Neural crest cell (in vitro differentiated cells): ENCODE results near the gene KRT14. TPM values are rescaled to one million over a fixed set of nuclear protein-coding genes. Genes with fewer than 3 reads are reported as not detected.
A peak's percentile ranks its signal among the peaks of the same experiment; 100 is the strongest.
"Not testable (repeated sequence)": the region's sequence is repeated elsewhere in the genome, so short reads cannot be mapped to it uniquely, and the experiment has no call there.

Experiments
- DNase-seq: peaks from one replicate; pipeline ENCODE4 v3.0.0; 2021; ENCODE audit warnings: low read depth, mixed read lengths, low spot score
- H3K27ac Mint-ChIP-seq: one replicate; pipeline ENCODE4 v1.8.0; 2021; ENCODE audit warnings: mild to moderate bottlenecking, mixed read lengths; ENCODE audit not compliant: unreplicated experiment
- H3K27me3 Mint-ChIP-seq: 2 replicates; pipeline ENCODE4 v1.8.0; 2021; ENCODE audit warnings: low read depth, mild to moderate bottlenecking, mixed read lengths
- H3K36me3 Mint-ChIP-seq: 2 replicates; pipeline ENCODE4 v1.8.0; 2021; ENCODE audit warnings: low read depth, mild to moderate bottlenecking, mixed read lengths
- H3K4me1 Mint-ChIP-seq: 2 replicates; pipeline ENCODE4 v1.8.0; 2021; ENCODE audit warnings: mixed read lengths
- H3K4me3 Mint-ChIP-seq: one replicate; pipeline ENCODE4 v1.8.0; 2021; ENCODE audit warnings: mild to moderate bottlenecking, mixed read lengths
- H3K9me3 Mint-ChIP-seq: 2 replicates; pipeline ENCODE4 v1.8.0; 2021; ENCODE audit warnings: mixed read lengths
- CTCF ChIP-seq: fragments of 200-600 bp; sonication (generic); conservative IDR thresholded peaks from 2 replicates; pipeline ENCODE4 v1.5.0; 2021; ENCODE audit warnings: antibody characterized with exemption, mild to moderate bottlenecking
- total RNA-seq: library from RNA; stranded (reverse); gene quantifications from 2 replicates; pipeline ENCODE4 v1.2.1, GENCODE V29; 2021

Gene KRT14
- total RNA-seq, 1 donor from 2014 or later = not detected

- no peaks in the 10 kb centered on the region for H3K36me3 Mint-ChIP-seq
These were observed 35.2 kb upstream of the KRT14 start for GRCh38 chr17:41621916-41622315.

GRCh38 chr17:41621435-41621817 lies 34.7 kb upstream of the KRT14 start:
- H3K36me3 Mint-ChIP-seq, H3K9me3 Mint-ChIP-seq, H3K4me3 Mint-ChIP-seq, H3K4me1 Mint-ChIP-seq, H3K27me3 Mint-ChIP-seq, DNase-seq: not testable (repeated sequence)
- peak overlapping the region; percentile 93 for H3K27ac Mint-ChIP-seq

More at GRCh38 chr17:41621916-41622315, 35.2 kb upstream of the KRT14 start:
- H3K27ac Mint-ChIP-seq = peak overlapping the region; percentile 93
- no peaks in the 10 kb centered on the region for H3K9me3 Mint-ChIP-seq
- no peak overlapping the region for H3K4me3 Mint-ChIP-seq
- no peak for DNase-seq
- no peak for TF ChIP-seq CTCF
- no peaks in the 10 kb centered on the region for H3K4me1 Mint-ChIP-seq
- no peaks in the 10 kb centered on the region for H3K27me3 Mint-ChIP-seq

GRCh38 chr17:41620583-41621434 lies 34.1 kb upstream of the KRT14 start:
- no peak for DNase-seq
- Mint-ChIP-seq H3K4me3 (no peak overlapping the region), H3K9me3 (no peaks in the 10 kb centered on the region), H3K27me3 (no peaks in the 10 kb centered on the region), H3K4me1 (no peaks in the 10 kb centered on the region), H3K36me3 (no peaks in the 10 kb centered on the region), H3K27ac (no peak overlapping the region)
- TF ChIP-seq CTCF = no peak

- not testable (repeated sequence) for H3K4me1 Mint-ChIP-seq, H3K4me3 Mint-ChIP-seq, H3K27me3 Mint-ChIP-seq, H3K36me3 Mint-ChIP-seq, H3K9me3 Mint-ChIP-seq, DNase-seq
- H3K27ac Mint-ChIP-seq = peak overlapping the region; percentile 14
These were observed 33.4 kb upstream of the KRT14 start for GRCh38 chr17:41619927-41620582.

- Mint-ChIP-seq H3K27me3 (no peaks in the 10 kb centered on the region), H3K27ac (peak overlapping the region; percentile 14), H3K4me3 (no peak overlapping the region), H3K36me3 (no peaks in the 10 kb centered on the region), H3K9me3 (no peaks in the 10 kb centered on the region), H3K4me1 (no peaks in the 10 kb centered on the region)
- DNase-seq = no peak
- no peak for TF ChIP-seq CTCF
These were observed 32.6 kb upstream of the KRT14 start for GRCh38 chr17:41619036-41619926.

- no peaks in the 10 kb centered on the region for H3K4me1 Mint-ChIP-seq
- H3K27ac Mint-ChIP-seq = no peak overlapping the region
- no peak for TF ChIP-seq CTCF
- H3K27me3 Mint-ChIP-seq = no peaks in the 10 kb centered on the region
- H3K36me3 Mint-ChIP-seq = no peaks in the 10 kb centered on the region
- no peak for DNase-seq
- no peaks in the 10 kb centered on the region for H3K9me3 Mint-ChIP-seq
- no peak overlapping the region for H3K4me3 Mint-ChIP-seq
These were observed 31.8 kb upstream of the KRT14 start for GRCh38 chr17:41618341-41619035.
